Ishikawa (cell line): ENCODE results near the gene FGFBP2.

Experiments
- CEBPB ChIP-seq: IDR thresholded peaks from 2 replicates; pipeline ENCODE4 v1.6.1; 2012
- CREB1 ChIP-seq: IDR thresholded peaks from 2 replicates; pipeline ENCODE4 v1.6.1; 2012; ENCODE audit warnings: low read depth
- EGR1 ChIP-seq: IDR thresholded peaks from 2 replicates; pipeline ENCODE4 v1.6.1; 2012
- EP300 ChIP-seq: IDR thresholded peaks from 2 replicates; pipeline ENCODE4 v1.6.1; 2012; ENCODE audit warnings: borderline replicate concordance
- FOXM1 ChIP-seq: IDR thresholded peaks from 2 replicates; pipeline ENCODE4 v1.6.1; 2012; ENCODE audit warnings: low read depth, borderline replicate concordance
- NFIC ChIP-seq: IDR thresholded peaks from 2 replicates; pipeline ENCODE4 v1.6.1; 2012
- RAD21 ChIP-seq: IDR thresholded peaks from 2 replicates; pipeline ENCODE4 v1.6.1; 2012; ENCODE audit warnings: low read depth
- TAF1 ChIP-seq: IDR thresholded peaks from 2 replicates; pipeline ENCODE4 v1.6.1; 2012; ENCODE audit warnings: low read depth, mild to moderate bottlenecking
- TCF12 ChIP-seq: IDR thresholded peaks from 2 replicates; pipeline ENCODE4 v1.6.1; 2012; ENCODE audit warnings: low read depth
- TEAD4 ChIP-seq: IDR thresholded peaks from 2 replicates; pipeline ENCODE4 v1.6.1; 2012
- YY1 ChIP-seq: IDR thresholded peaks from 2 replicates; pipeline ENCODE4 v1.6.1; 2012; ENCODE audit warnings: low read depth
- ZBTB7A ChIP-seq: IDR thresholded peaks from 2 replicates; pipeline ENCODE4 v1.6.1; 2012; ENCODE audit warnings: low read depth
- TF ChIP-seq, protein P1 (sequence below): IDR thresholded peaks from 2 replicates; pipeline ENCODE4 v1.6.1; 2012
- TF ChIP-seq, protein P2 (sequence below): IDR thresholded peaks from 2 replicates; pipeline ENCODE4 v1.6.1; 2012; ENCODE audit warnings: low read depth, mild to moderate bottlenecking
- TF ChIP-seq, protein P3 (sequence below): IDR thresholded peaks from 2 replicates; pipeline ENCODE4 v1.6.1; 2012

Gene FGFBP2

DNA sequence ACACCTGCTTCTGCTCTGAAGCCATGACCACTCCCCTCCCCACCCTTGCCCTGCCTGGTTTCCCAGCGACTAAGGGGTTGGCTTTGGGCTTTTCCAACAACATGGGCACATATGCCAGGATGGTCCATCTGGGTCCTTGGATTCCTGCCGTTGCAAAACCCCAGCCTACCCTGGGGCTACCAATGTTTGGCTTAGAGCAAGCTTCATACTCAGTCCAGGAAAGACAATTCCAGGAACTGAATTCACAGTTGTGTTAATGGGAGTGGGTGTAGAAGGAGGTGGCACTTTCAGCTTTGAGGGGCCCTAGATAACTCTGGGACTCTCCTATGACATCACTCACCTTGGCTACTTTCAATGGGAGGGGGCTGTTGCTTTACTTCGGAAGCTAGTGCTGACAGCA is 33.4 kb downstream of the FGFBP2 start:
- TF ChIP-seq CREB1 (no peak), EGR1 (no peak), RAD21 (no peak), ZBTB7A (no peak), FOXM1 (no peak), TAF1 (no peak), EP300 (no peak)
- TF ChIP-seq, protein P1, sequence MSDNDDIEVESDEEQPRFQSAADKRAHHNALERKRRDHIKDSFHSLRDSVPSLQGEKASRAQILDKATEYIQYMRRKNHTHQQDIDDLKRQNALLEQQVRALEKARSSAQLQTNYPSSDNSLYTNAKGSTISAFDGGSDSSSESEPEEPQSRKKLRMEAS, result no peak
- TF ChIP-seq, protein P2, sequence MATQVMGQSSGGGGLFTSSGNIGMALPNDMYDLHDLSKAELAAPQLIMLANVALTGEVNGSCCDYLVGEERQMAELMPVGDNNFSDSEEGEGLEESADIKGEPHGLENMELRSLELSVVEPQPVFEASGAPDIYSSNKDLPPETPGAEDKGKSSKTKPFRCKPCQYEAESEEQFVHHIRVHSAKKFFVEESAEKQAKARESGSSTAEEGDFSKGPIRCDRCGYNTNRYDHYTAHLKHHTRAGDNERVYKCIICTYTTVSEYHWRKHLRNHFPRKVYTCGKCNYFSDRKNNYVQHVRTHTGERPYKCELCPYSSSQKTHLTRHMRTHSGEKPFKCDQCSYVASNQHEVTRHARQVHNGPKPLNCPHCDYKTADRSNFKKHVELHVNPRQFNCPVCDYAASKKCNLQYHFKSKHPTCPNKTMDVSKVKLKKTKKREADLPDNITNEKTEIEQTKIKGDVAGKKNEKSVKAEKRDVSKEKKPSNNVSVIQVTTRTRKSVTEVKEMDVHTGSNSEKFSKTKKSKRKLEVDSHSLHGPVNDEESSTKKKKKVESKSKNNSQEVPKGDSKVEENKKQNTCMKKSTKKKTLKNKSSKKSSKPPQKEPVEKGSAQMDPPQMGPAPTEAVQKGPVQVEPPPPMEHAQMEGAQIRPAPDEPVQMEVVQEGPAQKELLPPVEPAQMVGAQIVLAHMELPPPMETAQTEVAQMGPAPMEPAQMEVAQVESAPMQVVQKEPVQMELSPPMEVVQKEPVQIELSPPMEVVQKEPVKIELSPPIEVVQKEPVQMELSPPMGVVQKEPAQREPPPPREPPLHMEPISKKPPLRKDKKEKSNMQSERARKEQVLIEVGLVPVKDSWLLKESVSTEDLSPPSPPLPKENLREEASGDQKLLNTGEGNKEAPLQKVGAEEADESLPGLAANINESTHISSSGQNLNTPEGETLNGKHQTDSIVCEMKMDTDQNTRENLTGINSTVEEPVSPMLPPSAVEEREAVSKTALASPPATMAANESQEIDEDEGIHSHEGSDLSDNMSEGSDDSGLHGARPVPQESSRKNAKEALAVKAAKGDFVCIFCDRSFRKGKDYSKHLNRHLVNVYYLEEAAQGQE, result no peak

DNA sequence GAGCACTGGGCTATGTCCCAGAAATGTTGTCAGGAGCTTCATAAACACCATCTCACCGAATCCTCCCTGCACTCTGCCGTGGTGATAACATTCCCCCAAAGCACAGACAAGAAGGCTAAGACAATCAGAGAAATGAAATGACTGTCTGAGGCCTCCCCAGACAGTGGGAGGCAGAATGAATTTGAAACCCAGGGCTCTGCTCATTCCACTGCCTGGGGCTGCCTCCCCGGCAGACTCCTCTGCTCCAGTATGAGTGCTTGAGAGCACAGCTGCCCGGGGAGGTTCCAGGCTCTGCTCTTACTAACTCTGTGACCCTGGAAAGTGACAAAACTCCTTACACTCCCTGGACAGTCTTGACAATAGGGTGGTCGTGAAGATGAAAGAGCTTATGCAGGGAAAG is 34.1 kb downstream of the FGFBP2 start:
- no peak for TF ChIP-seq EGR1
- no peak for TF ChIP-seq RAD21
- no peak for TF ChIP-seq EP300
- TF ChIP-seq, protein P2, result no peak
- TF ChIP-seq CREB1, result no peak
- TF ChIP-seq TCF12, result no peak
- TF ChIP-seq TAF1, result no peak
- TF ChIP-seq CEBPB, result no peak
- no peak for TF ChIP-seq FOXM1
- no peak for TF ChIP-seq ZBTB7A
- TF ChIP-seq YY1, result no peak
- no peak for TF ChIP-seq NFIC
- TF ChIP-seq, protein P3, sequence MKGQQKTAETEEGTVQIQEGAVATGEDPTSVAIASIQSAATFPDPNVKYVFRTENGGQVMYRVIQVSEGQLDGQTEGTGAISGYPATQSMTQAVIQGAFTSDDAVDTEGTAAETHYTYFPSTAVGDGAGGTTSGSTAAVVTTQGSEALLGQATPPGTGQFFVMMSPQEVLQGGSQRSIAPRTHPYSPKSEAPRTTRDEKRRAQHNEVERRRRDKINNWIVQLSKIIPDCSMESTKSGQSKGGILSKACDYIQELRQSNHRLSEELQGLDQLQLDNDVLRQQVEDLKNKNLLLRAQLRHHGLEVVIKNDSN, result no peak
- TF ChIP-seq TEAD4, result no peak
- TF ChIP-seq, protein P1, result no peak

DNA sequence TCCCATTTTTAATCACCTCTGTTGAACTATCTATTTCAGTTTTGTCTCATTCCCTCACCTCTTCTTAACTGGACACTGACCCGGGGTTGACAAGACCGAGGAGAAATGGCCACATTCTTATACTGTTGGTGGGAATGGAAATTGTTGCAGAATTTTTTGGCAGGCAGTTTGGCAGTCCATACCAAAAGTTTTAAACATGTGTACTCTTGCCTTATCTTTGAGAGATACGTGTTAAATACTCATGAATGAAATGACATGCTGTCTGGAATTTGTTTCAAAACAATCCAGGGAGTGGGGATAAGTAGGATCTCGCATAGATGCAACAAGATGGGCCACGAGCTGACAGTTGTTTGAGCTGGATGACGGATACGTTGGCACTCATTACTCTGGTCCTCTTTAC is 36.5 kb downstream of the FGFBP2 start:
- TF ChIP-seq EGR1 (no peak), ZBTB7A (no peak), RAD21 (no peak), TCF12 (no peak), FOXM1 (no peak), CEBPB (no peak)
- TF ChIP-seq, protein P1, result no peak

DNA sequence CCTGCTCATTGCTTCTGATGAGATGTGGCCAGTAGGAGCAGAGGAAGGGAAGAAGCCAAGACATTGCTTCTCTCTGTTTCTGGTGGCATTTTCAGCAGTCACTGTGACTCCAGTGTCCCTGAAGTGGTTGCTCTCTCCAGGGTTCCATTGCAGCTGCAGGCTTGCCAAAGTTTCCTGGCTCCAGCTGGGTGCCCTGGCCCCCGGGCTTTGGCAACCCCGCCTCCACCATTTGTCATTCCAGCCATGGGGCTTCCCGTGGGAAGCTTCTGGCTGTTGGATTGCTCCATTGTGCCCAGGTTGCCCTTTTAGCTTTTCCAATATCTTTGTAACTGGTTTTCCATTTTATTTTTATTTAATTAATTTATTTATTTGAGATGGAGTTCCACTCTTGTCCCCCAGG is 37.1 kb downstream of the FGFBP2 start:
- TF ChIP-seq TCF12 (peak; percentile 66), EP300 (peak; percentile 39), NFIC (peak; percentile 62; the same call in 1 of the 2 replicates)
- TF ChIP-seq, protein P3, result no peak

DNA sequence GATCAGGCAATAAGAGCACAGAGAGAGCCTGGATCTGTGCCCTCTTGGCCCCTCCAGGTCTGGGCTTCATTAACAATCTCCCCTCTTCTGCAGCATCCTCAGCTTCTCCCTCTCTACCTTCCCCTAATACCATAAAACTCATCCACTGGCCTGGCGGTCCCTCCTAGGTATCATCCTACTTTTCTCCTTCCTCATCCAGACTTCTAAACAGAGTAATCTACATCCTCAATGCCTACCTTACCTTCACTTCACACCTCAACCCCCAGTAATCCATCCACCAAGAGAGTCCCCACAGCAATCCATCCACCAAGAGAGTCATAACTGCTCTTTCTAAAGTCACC is 41.4 kb downstream of the FGFBP2 start:
- TF ChIP-seq ZBTB7A, result no peak
- no peak for TF ChIP-seq TEAD4
- TF ChIP-seq NFIC, result no peak
- no peak for TF ChIP-seq YY1
- TF ChIP-seq, protein P2, result no peak
- no peak for TF ChIP-seq FOXM1
- TF ChIP-seq RAD21, result no peak
- TF ChIP-seq EGR1, result no peak
- no peak for TF ChIP-seq EP300
- TF ChIP-seq CEBPB, result no peak
- TF ChIP-seq, protein P1, result no peak
- TF ChIP-seq TCF12, result no peak
- TF ChIP-seq TAF1, result no peak
- TF ChIP-seq, protein P3, result no peak
- no peak for TF ChIP-seq CREB1
